GM18520 (cell line): ENCODE data around the gene UQCR11.
A peak's percentile ranks its signal among the peaks of the same experiment; 100 is the strongest.

Experiments
- ATAC-seq: cut with Tn5 transposase; IDR thresholded peaks from one replicate; pipeline ENCODE4 v1.9.1; 2021; ENCODE audit not compliant: unreplicated experiment

Gene UQCR11

DNA sequence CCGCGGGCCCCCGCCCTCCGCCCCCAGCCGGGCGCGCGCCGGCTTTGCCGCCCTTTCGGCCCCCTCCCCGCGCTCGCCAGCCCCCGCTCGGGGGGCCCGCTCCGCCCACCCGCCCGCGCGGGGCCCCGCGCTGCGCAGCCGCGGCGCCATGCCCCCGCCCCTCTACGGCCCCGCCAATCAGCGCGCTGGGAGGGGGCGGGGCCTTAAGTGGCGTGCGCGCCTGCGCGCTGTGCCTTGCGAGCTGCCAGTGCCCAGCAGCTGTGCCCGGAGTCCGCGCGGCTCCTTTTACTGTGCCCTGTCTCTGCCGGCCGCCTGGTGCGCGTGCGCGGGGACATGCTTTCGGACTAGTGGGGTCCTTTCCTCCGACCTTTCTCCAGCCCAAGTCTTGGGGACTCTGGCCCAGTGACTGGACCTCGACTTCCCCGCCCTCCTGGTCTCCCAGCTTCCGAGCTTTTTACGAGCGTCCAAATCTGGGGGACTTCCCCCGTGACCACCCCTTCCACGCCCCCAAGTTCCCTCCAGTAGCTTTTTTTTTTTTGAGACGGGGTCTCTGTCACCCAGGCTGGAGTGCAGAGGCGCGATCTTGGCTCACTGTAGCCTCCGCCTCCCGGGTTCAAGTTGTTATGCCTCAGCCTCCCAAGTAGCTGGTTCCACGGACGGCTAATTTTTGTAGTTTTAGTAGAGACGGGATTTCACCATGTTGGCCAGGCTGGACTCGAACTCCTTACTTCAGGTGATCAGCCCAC, 12.3 kb downstream of the UQCR11 start, which contains the start of gene MBD3:
MBD3 (minus strand) TSS at position 111 of the 746 bp plus-strand sequence. CDS start 234 bp downstream, outside the sequence.
- peak; percentile 65 for ATAC-seq

DNA sequence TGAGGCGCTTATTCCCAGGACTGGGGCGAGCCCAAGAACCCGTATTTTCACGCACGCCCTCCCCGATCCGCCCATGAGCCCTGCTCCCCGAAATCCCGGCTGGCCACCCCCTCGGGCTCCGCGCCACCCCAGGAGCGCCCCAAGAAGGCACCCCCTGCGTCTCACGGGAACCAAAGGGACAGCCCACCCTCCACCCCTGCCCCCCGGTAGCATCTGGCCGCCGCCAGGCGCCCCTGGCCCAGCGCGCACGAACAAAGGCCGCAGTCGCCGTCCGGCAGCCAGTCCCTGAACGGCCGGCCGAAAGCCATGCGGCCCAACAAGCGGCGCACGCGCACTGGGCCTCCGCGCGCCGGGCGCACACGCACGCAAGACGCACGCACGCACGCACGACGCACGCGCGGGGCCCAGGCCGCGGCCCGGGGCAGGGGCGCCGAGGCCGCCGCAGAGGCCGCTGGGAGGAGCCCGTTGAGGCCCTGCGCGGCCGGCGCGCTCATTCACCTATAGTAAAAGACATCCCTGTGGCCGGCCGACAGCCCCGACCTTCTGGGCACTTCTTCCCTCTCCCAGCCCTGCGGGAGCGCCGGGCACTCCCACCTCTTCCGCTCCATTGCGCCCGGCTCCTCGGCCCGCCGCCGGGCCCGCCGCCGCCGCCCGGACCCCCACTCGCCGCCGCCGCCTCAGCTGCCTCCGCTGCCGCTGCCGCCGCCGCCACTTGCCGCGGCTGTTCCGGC, 13.1 kb downstream of the UQCR11 start:
- peak; percentile 51 for ATAC-seq

DNA sequence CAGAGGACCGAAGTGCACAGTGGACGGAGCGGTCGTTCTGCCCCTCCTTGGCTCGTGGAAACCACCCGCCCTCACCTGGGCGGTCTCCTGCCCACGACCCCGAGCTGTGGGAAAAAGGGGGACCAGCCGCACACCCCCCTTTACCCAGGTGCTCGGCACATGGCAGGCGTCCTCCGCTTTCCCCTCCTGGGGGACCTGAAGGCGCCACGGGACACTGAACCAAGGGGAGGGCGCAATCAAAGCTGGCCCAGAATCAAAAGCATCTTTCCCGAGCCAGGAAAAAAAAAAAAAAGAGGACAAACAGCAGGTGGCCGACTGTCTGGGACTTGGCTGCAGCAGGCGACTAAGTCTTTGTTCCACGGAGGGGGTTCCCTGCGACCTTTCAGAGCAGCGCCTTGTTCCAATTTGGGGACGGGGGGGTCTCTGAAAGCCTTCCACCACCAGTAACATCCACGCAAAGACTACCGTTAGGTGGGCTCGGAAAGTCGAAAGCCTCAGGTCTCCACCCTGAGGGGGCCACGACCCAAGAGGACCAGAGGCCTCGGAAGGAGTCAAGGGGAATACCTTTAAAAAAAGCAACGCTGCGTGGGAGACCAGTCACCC, 13.7 kb downstream of the UQCR11 start:
- no peak for ATAC-seq

GRCh38 chr19:1590641-1591397, 14.4 kb downstream of the UQCR11 start:
- ATAC-seq = no peak

DNA sequence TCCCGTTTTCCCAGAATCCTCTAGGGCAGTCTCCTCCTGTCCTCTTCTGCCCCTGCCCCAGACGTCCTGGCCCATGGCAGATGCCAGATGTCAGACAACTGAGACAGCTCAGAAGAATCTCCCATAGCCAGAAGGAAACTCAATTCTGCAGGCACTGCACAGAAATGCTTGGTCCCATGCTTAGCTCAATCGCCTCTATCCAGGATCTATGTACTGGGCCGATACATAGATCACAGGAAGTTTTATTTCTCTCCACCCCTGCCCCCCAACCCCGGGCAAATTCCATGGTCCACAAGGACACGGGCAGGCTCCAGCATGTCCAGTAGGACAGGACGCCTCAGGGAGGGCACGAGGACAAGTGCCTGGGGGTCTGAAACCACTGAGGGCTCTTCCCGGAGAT, 17.4 kb downstream of the UQCR11 start:
- ATAC-seq = no peak

DNA sequence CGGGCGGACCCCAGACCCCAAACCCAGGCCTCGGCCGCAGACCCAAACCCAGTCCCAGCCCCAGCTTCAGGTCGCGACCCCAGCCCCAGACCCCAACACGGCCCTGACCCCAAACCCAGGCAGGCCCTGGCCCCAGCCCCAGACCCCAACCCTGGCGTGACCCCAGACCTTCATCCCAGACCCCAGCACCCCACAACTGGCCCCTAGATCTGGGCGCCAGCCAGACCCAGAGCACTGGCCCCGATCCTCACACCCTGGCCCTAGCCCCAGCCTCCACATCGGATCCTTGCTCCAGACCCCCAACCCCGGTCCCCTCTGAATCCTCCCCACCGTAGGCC, 20.1 kb downstream of the UQCR11 start:
- ATAC-seq = no peak

- ATAC-seq = no peak
Measured at GRCh38 chr19:1584500-1585242, 20.6 kb downstream of the UQCR11 start.

GRCh38 chr19:1582201-1582600, 23.1 kb downstream of the UQCR11 start:
- no peak for ATAC-seq

DNA sequence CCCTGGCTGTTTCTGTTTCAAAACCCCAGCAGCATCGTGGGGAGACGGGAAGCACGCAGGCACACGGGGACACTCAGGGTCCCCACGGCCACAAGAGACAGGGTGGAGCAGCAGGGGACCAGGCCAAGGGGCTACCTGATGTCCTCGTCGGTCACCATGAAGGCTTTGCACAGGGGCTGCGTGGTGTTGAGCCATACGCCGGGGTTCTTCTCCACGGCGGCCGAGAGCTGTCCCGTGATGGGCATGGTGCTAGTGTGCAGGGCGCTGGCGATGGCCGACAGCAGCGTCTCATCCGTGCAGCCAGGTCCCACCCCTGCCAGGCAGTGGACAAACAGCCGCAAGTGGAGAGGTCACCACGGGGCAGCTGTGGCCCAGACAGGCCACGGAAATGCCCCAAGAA, 24.3 kb downstream of the UQCR11 start:
- ATAC-seq = no peak

DNA sequence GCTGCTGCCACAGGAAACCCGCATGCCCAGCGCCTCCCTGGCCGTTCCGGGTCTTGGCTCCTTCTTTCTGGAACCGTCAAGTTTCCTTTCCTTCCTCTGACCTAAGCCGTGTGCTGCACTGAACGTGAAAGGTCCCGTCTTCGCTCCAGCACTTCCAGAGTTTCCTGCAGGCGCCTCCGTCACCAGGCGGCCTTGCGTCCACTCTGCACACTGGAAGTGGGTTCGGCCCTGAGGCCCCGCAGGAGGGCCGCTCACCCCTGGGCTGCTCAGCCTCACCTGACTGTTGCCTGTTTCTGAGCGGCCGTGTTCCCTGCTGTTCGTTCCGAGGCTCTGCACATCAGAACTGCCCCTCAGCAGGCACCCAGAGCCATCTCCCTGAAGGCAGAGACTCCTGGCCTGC, 24.9 kb downstream of the UQCR11 start:
- no peak for ATAC-seq

- ATAC-seq = no peak
Measured at GRCh38 chr19:1579222-1579621, 26.0 kb downstream of the UQCR11 start.

GRCh38 chr19:1577929-1578618, 27.2 kb downstream of the UQCR11 start:
- ATAC-seq = no peak

DNA sequence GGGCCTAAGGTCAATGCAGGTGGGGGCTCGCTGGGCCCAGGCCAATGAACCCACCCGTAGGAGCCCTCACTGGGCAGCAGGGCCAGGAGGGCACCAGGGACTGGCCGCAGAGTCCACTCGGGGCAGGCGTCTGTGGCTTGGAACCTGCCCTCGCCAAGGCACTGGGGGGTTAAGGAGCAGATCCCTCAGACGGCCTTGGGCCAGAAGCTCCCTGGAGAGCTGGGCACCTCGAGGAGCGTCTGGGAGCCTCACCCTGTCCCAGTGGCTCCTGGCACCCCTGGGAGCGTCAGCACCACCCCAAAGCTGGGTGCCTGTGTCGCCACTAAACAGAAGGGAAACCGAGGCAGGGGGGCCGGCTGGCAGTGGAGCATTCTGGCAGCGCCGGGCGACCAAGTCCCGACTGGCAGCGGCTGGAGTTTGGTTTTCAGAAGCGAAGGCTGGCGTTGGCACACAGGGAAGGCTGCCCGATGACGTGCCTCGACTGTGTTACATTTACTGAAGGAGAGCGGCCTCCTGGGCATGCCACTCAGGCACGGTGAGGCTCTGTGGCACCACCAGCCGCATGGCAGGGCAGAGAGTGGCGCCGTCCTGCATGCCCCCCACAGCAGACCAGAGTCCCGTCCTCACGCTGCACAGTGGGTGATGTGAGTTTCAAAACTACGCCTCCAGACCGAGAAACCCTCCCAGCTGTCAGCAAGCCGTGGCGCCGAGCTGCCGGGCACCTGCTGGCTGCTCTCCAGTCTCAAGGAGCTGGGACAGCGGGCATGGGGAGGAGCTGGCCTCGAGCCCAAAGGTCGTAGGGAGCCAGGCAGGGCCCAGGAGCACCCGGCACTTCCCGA, 28.0 kb downstream of the UQCR11 start:
- ATAC-seq = no peak

DNA sequence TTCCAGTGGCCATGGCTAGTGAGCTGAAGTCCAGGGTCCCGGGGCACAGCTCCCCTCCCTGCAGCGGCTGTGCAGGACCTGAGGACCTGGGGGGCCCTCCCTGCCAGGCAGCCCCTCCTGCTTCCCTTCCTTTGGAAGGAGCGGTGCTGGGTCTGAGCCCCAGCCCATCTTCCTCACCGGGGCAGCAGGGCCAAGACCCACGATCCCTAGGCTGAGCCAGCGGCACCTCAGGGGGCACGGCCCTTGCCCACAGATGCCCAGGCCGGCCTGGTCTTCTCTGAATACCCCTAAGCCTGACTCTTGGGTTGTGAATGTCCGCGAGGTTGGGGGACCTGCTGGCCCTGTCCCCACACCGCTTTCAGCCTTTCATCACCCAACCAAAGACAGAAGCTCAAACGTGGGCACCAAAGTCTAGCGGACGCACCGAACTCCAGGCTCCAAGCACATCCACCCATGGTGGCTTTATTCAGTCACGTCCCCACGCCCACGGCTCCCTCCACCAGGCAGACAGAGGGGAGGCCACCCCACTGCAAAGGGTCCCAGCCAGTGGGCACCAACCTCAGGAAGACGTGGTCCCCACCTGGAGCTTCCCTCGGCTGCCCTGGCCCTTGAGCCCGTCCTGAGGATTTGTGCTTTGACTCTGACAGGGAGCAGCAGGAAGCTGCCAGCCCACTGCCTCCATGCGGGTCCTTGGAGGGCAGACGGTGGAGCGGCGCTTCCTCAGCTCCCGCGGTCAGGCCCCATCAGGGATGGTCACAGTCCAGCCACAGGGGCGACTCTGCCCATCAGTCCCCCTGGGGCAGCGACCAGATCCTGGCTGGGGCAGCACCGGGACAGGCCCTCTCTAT, 28.8 kb downstream of the UQCR11 start:
- ATAC-seq = no peak

GRCh38 chr19:1575323-1576241, 29.7 kb downstream of the UQCR11 start:
- no peak for ATAC-seq

DNA sequence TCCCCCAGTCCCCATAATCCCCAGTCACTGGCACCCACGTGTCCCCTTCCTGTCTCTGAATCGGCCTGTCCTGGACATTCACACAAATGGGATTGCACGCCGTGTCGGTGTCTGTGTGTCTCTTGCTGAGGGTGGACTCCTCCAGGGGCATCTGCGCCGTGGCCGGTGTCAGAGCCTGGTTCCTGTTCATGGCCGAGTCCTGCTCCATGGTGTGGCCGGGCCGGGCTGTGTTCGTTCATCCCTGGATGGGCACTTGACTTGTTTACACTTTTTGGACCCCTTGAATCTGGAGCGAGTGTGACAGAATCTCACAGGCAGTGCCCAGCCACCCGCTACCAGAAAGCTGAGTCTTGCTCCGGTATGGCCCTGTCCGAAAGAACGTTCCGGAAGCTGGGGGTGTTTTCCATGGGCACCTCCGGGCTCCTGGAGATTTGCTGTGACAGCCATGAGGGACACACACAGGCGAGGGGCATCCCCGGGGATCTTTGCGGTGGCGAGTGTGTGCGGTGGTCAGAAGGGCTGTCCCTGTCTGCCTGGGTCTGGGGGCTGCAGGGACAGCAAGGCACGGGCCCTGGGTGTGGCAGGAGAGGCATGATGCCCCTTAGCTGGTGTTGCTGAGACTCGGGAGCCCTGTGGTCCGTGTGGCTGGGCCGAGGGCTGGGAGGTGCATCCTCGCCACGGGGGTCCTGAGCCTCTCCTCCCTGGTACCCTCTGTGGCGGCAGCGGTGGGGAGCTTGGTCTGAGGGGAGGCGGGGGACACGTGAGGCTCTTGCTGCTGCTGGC, 30.7 kb downstream of the UQCR11 start:
- ATAC-seq = no peak
